C4-2B (cell line): ENCODE data around the gene TEDC2.

Experiments
- H3K27ac ChIP-seq: fragments of 450-650 bp; 2 replicates; pipeline ENCODE4 v1.5.1; 2017
- CTCF ChIP-seq: fragments of 450-650 bp; conservative IDR thresholded peaks from 2 replicates; pipeline ENCODE4 v1.5.1; 2017; ENCODE audit warnings: mild to moderate bottlenecking
- ZFX ChIP-seq: fragments of 450-650 bp; IDR thresholded peaks from 2 replicates; pipeline ENCODE4 v1.6.1; 2017

The TEDC2 gene

GRCh38 chr16:2460391-2460713 lies 443 bp downstream of the TEDC2 start:
- H3K27ac ChIP-seq: peak overlapping the region; percentile 75
- TF ChIP-seq ZFX (no peak), CTCF (no peak)

- no peak for TF ChIP-seq CTCF
- no peak for TF ChIP-seq ZFX
- peak overlapping the region; percentile 75 for H3K27ac ChIP-seq
Measured at GRCh38 chr16:2460916-2461315, 1.0 kb downstream of the TEDC2 start.

GRCh38 chr16:2462031-2462866 lies 2.3 kb downstream of the TEDC2 start:
- TF ChIP-seq ZFX (no peak), CTCF (no peak)

GRCh38 chr16:2464333-2464732 lies 4.4 kb downstream of the TEDC2 start:
- no peak for TF ChIP-seq CTCF
- TF ChIP-seq ZFX: no peak
- H3K27ac ChIP-seq: no peak overlapping the region

More at GRCh38 chr16:2462031-2462866, 2.3 kb downstream of the TEDC2 start:
- no peak overlapping the region for H3K27ac ChIP-seq

GRCh38 chr16:2465653-2466415 lies 5.9 kb downstream of the TEDC2 start:
- H3K27ac ChIP-seq: no peak overlapping the region
- TF ChIP-seq ZFX: no peak
- TF ChIP-seq CTCF: no peak; the same call in 1 of the 2 replicates

GRCh38 chr16:2466667-2467527 lies 7.0 kb downstream of the TEDC2 start:
- H3K27ac ChIP-seq: peak overlapping the region; percentile 90

More at GRCh38 chr16:2466667-2467527, 7.0 kb downstream of the TEDC2 start:
- TF ChIP-seq ZFX (no peak), CTCF (no peak)
